Fibroblast of skin of right quadriceps (primary cell): ENCODE measurements around the gene UBE2H.
"Not testable (repeated sequence)": the region's sequence is repeated elsewhere in the genome, so short reads cannot be mapped to it uniquely, and the experiment has no call there.

Experiments
- DNase-seq: peaks from one replicate; pipeline ENCODE4 v3.0.0-alpha.2; 2013

Gene UBE2H

DNA sequence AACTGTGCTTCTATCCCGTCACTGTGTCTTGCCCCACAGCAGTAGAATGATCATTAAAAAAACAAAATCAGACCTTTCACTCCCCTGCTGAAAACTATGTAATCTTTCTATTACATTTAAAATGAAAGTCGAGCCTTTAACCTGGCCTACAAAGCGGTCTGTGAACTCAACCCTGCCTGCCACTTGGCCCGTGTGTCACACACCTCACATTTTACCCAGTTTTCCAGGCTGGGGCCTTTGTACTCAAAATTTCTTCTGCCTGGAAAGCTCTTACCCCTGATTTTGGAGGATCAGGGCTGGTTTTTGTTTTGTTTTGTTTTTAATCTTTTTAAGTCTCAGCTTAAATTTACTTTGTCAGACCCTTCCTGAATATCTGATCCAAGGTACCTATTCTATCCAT is 82.1 kb downstream of the UBE2H start:
- no peak for DNase-seq

- no peak for DNase-seq
These were observed 86.5 kb downstream of the UBE2H start for GRCh38 chr7:129866251-129866650.

DNA sequence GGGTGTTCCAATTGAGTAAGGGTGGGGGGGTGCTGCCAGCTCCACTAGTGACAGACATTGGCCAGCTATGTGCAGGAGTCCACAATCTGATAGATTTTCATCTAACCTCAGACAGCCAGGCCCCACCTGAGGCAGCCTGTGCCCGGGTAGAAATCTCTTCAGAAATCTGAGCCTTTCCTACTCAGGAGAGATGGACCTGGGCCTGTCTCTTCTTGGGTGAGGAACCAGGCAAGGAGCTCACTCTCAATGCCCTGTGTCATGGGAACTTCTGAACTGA is 86.9 kb downstream of the UBE2H start:
- DNase-seq = no peak

- peak; percentile 31 for DNase-seq
These were observed 87.5 kb downstream of the UBE2H start for GRCh38 chr7:129865093-129865924.

GRCh38 chr7:129864676-129865075 is 88.1 kb downstream of the UBE2H start:
- DNase-seq = not testable (repeated sequence)

DNA sequence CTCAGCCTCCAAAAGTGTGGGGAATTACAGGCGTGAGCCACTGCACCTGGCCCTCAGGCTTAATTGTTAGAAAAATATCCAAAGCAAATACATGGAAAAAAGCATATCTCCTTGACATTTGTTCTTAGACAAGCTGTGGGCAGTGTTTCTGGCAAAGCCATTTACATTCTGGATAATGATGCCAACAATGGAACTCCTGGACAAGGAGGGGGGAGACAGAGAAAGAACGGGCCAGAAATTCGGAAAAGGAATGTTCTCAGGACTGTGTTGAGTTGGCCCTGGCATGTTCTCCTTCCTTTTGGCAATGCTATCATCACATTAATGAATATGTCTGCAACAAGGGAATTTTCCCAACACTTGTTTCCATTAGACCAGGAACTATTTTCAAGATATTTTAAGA is 88.7 kb downstream of the UBE2H start:
- no peak for DNase-seq

DNA sequence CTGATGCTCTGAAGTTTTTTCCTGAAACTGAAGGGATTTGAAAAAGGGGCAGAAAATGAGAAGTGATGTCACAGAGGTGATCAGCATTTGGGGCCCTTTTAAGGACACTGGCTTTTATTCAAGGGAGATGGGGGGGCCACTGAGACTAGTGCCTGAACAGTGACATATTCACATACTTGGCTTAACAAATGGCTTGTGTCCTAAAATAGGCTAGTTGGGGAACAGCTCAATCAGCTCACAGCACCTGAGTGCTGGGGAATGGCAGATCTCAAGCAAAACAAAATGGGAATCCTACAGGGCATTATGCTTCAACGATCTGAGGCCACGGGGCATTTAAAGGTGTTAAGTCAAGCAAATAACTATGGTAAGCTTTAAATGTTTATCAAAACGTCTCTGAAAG is 90.1 kb downstream of the UBE2H start:
- DNase-seq = no peak

GRCh38 chr7:129860784-129861183 is 92.0 kb downstream of the UBE2H start:
- not testable (repeated sequence) for DNase-seq

DNA sequence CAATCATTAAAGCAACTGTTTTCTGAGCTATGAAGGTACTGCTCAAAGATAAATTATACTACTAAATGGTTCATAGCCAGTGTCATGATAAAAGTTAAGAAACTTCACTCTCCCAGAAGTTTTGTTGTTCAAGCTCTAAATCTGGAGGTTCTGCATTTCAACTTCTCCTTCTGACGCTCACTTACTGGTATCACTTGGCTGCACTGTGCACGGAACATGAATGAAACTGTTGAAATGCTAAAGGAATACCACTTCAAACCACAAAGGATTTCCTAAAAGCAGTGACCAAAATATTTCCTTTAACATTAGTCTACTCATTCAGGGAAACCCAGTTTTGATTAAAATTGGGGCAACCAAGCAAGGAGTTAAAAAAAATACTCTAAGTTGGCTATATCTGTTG is 93.6 kb downstream of the UBE2H start:
- peak; percentile 28 for DNase-seq

- DNase-seq = no peak
These were observed 94.3 kb downstream of the UBE2H start for GRCh38 chr7:129858490-129858889.

DNA sequence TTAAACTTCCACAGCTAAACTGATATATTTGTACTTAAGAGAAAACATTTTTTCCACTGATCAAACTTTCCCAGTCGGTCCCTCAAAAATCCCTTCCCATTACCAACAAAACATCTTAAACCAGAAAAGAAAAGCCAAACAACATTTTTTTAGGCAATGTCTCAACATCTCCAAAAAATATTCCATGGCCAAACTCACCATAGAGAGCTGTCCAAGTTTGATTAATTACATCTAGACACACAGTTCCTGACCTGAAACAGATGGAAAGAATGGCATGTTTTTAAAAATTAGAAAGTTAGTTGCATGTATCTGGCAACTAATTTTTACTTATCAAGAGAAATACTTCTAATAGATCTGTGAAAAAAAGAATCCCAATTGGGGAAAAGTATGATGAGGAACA is 95.4 kb downstream of the UBE2H start:
- no peak for DNase-seq

- DNase-seq = no peak
These were observed 96.6 kb downstream of the UBE2H start for GRCh38 chr7:129855935-129856717.

- peak; percentile 98 for DNase-seq
These were observed 97.5 kb downstream of the UBE2H start for GRCh38 chr7:129855234-129855673.

DNA sequence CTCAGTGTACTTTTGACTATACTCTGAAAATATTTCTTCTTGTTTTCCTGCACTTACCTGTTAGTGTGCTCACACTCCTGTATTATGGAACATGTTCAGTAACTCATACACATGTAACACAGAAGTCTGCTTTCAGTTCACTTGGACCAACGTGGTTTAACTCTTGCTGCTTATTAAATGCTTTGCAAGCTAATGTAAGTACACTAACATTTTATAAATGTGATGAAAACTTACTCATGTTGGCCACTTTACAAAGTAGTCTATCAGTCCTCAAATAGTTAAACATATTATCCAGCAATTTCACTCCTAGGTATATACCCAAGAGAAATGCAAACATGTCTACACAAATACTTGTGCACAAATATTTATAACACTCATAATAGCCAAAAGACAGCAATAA is 98.4 kb downstream of the UBE2H start:
- DNase-seq = peak; percentile 29

- DNase-seq = peak; percentile 35
These were observed 99.0 kb downstream of the UBE2H start for GRCh38 chr7:129853661-129854268.

DNA sequence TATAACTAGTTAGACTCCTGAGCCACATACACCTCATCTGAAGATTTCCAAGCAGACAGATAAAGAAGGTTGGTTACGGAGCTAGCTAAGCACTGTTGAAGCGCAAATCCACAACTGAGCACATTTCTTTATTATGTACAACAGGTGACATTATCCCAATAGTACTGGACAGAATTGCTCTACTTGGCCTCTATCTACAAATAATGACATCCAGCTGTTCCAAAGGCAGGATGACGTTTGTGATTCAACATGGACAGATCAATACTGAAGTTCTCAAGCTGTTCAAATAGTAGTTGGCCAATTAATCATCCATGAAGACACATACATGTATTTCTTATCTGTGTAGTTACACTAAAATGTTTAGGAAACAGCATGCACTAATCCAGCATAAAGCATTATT is 101.0 kb downstream of the UBE2H start:
- no peak for DNase-seq

DNA sequence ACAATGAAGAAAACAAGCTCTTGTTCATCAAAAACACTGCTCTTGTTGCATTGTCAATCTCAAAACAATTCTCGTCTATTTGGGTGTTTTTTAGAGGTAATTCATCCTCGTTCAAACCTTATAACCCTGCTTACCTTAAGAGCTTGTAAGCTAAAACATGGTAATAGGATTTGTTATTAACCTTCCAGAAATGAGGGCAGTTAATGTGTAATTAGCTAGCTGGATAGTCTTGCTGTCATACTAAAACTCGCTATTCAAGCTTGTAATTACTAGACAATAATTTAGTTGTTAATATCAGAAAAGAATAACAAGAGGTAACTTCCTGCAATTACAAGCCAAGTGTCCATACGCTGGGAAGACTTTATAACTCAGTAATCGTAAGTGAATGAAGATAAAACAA is 101.6 kb downstream of the UBE2H start:
- no peak for DNase-seq

GRCh38 chr7:129848436-129848835 is 104.3 kb downstream of the UBE2H start:
- no peak for DNase-seq

- peak; percentile 78 for DNase-seq
These were observed 106.8 kb downstream of the UBE2H start for GRCh38 chr7:129845972-129846327.

DNA sequence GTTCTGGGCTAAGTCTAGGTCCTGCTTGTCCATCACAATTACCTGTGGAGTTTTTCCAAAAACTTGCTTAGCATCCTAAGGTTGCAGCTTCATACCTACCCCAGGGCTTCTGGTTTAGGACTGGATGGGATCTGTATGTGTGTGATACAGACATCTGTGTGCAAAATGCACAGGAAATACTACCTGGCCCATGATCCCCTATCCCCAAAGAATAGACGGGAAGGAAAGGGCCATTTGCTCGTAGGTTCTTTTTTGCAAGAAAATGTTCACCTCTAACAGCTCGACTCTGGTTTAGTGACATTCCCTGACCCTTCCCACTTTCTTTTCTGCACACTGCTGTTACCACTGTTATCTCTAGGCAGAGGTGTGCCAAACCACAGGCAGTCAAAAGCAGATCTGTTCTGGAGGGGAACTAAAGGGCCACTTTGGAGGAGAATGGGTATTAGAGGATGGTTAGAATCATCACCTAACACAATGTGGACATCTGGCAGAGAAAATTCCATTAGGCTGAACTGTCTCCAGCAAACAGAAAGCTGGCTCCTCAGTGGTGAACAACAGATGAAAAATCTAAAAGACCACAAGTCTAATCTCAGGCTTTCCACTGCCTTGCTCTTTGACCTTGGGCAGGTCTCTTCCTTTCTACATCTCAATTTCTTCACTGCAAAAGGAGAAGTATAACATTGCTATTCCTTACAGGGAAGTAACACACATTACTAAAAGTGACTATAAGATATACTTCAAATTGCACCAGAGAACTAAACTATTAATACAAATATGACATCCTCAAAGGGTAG is 107.4 kb downstream of the UBE2H start:
- DNase-seq = peak; percentile 72

DNA sequence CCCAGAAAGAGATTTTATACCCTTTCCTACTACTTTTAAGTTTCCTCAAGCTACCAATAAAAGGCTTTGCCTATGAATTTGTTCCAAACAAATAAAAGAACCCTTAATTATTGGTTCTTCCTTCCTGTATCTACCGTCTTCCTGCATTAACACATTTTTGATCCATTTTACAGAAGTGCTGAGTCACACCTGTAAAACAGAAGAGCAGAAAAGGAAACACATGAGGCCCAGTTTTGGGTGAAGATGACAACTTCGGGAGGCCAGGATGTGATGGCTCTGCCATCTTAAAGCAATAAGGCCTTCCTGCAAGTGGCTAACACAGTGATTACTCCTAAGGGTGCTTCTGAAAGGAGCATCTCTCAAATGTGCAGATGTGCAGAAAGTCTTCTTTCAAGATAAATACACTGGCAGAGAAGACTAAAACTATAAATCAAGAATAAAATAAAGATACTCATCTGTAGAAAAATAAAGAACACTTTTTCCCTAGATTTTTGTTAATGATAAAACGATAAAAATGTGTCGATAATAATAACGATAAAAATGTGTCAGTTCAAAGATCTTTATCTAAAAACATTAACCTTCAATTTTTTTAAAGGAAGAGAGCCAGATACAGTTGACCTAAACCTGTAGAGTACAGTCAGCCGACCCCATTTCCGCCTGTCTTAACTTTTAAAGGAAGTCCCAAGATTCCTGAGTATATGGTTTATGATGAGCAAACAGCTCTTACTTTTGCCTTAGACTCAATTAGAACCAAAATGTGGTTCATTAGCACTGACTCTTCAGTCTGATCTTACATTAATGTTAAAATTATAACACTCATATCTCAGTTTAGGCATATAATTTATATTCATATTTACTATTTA is 108.6 kb downstream of the UBE2H start:
- no peak for DNase-seq

- no peak for DNase-seq
These were observed 109.3 kb downstream of the UBE2H start for GRCh38 chr7:129843365-129843898.
